ENCODE results near the gene CDH24.

CDH24 gene

DNA sequence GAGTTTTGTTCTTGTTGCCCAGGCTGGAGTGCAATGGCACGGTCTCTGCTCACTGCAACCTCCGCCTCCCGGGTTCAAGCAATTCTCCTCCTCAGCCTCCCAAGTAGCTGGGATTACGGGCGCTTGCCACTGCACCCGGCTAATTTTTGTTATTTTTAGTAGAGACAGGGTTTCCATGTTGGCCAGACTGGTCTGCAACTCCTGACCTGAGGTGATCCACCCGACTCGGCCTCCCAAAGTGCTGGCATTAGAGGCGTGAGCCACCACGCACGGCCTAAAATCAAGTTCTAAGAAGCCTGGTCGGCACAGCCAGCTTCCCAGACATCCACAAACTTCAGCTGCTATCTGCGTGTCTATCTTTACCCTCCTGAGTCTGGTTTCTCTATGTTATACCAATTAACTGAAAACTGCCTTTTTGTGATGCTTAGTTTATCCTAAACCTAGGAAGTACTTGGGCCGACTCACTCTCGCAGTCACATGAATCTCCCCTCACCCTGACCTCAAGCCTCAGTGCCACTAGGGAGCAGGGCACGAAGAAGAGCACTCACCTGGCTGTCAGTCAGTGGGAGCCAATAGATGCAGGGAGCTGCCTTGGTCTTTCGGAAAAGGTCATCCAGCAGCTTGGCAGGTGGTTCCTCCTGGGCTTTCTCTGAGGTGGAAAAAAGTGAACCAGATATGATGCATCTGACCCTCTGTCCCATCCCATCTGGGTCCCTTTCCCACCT, 3.4 kb upstream of the CDH24 start:
- H3K4me3 ChIP-seq (ENCODE audit: low read depth, low read length) = no peak overlapping the region
- DNase-seq (ENCODE audit: low read depth) = no peak
- TF ChIP-seq CTCF (conservative IDR thresholded peaks at IDR 0.05; ENCODE audit: low read depth, low read length) = no peak

DNA sequence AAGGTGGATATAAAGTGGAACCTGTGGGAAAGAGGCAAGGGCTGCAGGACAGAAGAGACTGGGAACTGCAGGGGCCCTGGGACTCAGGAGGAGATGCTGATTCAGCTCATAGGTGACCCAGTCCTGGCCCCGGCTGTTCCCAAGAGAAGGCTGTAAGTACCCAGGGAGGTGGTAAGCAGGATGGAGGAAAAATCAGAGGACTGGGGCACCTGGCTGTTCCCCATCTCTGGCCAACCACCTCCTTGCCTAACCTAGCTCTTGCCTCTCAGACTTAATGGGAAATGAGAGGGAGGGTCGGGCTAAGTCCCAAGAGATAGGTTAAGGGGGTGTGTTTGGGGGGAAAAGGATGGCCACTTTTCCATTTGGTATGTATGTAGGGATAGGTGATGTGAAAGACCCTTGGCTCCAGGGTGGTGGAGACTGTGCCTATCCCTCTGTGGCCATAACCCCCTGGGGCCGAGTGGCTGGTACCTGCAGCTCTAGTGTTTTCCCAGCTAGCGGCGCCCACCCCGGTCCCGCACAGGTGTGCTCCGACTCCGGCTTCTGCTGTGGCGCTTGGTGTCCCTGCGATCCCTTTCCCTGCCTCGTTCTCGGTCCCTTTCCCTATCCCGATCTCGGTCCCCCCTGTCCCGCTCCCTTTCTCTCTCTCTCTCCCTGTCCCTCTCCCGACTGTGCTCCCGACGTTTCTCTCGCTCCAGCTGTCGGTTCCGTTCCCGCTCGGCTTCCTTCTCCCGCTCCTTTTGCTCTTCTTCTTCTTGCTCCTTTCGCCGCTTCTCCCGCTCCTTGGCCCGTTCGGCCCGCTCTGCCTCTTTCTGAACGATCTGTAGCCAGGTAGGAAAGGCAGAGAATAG, 1.6 kb upstream of the CDH24 start:
- no peak for DNase-seq (ENCODE audit: low read depth)
- no peak overlapping the region for H3K4me3 ChIP-seq (ENCODE audit: low read depth, low read length)
- TF ChIP-seq CTCF (conservative IDR thresholded peaks at IDR 0.05; ENCODE audit: low read depth, low read length) = no peak

GRCh38 chr14:23057757-23058653, 685 bp upstream of the CDH24 start:
- peak; percentile 94 for TF ChIP-seq CTCF (conservative IDR thresholded peaks at IDR 0.05; ENCODE audit: low read depth, low read length)
- DNase-seq (ENCODE audit: low read depth) = peak; percentile 85
- H3K4me3 ChIP-seq (ENCODE audit: low read depth, low read length) = peak overlapping the region; percentile 60

DNA sequence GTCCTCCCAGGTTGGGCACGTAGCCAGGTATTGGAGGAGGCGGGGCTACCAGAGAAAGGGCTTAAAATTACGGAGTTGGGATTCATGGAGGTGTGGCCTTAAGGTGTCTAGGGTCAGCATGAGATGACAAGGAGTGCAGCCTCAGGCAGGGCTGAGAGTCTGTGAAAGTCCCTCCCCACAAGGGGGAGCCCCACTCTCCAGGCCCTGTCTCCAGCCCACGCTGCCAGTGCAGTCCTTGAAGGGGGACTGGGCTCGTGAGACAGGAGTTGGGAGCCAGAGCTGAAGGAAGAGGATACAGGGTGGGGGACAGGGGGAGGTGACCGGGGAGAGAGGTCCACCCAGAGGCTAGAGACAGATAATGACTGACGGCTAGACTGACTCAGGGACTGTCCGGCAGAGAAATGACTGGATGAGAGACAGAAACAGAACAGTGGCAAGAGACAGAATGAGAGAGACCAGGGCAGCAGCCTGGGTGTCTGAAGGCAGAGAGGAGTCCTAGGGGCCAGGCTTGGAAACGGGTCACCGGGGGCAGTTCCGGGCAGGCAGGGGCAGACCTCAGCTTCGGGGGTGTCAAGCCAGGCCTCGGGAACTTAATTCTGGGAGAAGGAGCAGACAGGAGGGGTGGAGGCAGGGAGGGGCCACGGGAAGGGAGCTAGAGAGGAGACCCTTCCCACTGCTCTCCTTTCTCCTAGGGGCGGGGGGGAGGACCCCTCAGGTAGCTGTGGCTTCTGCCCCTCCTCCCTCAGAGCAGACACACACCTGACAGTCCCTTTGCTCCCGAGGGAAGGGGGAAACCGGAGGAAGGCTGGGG, 970 bp downstream of the CDH24 start:
- peak overlapping the region; percentile 60 for H3K4me3 ChIP-seq (ENCODE audit: low read depth, low read length)
- peak; percentile 84 for TF ChIP-seq CTCF (conservative IDR thresholded peaks at IDR 0.05; ENCODE audit: low read depth, low read length)
- DNase-seq (ENCODE audit: low read depth) = peak; percentile 73

DNA sequence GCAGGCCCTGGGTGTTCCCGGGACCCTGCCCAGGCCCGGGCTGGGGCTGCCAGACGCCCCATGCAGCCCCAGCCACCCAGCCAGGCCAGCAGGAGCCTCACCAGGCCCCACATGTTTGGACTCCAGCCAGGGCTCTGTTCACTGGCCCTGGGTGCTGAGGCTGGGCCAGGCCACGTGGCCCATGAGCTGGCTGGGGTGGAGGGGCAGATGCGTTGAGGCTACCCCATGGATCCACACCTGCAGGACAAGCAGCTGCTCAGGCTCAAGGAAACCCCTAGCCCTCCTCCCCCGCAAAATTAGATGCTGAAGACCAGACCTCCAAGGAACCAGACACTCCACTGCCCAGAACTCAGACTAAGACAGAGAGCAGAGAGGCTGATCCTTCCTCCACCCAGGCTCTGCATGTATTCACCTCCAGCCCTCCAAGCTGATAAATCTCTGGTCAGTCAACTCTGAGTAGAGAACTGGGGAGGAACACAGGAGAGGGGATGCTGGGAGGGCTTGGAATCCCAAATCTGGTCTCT, 1.6 kb downstream of the CDH24 start:
- no peak for TF ChIP-seq CTCF (conservative IDR thresholded peaks at IDR 0.05; ENCODE audit: low read depth, low read length)
- DNase-seq (ENCODE audit: low read depth) = no peak
- no peak overlapping the region for H3K4me3 ChIP-seq (ENCODE audit: low read depth, low read length)

DNA sequence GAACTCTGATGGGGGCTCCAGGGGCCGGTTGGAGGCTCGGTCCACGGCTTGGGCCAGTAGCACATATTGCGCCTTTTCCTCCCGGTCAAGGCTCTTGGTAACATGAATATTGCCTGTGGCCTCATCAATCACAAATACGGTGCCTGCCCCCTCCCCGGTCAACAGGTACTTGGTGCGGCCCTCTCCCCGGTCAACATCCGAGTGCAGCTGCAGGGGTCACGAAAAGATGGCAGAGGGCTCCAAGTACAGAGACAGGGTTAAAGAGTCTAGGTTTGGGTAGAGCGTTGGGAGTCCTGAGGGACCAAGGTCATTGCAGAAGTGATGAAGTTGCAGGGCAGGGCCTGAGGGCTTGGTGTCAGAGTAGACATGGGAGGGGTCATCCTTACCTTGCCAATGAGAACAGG, 2.2 kb downstream of the CDH24 start:
- no peak for TF ChIP-seq CTCF (conservative IDR thresholded peaks at IDR 0.05; ENCODE audit: low read depth, low read length)
- H3K4me3 ChIP-seq (ENCODE audit: low read depth, low read length) = no peak overlapping the region
- no peak for DNase-seq (ENCODE audit: low read depth)
